ENCODE data around the gene HOXC13. TPM values are rescaled to one million over a fixed set of nuclear protein-coding genes. Genes with fewer than 3 reads are reported as not detected.

Gene HOXC13
- total and polyA plus RNA-seq, 2 of the 13 experiments (the other 11 are each of a cell fraction or from before 2014, with no cell fraction given): 0.07 TPM; not detected in 1

GRCh38 chr12:53966085-53966384, 27.4 kb downstream of the HOXC13 start:
- no peaks in the 10 kb centered on the region for H3K4me1 ChIP-seq (ENCODE audit: insufficient read depth, low read length)
- H4K20me1 ChIP-seq (ENCODE audit: insufficient read depth, low read length): 0 out of 2 replicates have a peak, but pooled peaks cover 2% of the 10 kb centered on the region
- H3K79me2 ChIP-seq (ENCODE audit: insufficient read depth, low read length): no peaks in the 10 kb centered on the region
- H3K4me2 ChIP-seq (ENCODE audit: low read depth, low read length): no peak overlapping the region
- DNase-seq (ENCODE audit: low spot score): no peak
- in situ Hi-C loops (cut with HindIII; ENCODE audit: extremely low pct_ligation_motif_present, low pct_unique_long_range_greater_than_20kb) (no loop called here), intact Hi-C loops (cut with micrococcal nuclease; ENCODE audit: unreplicated experiment) (no loop called here)
- 40% methylated on average over 15 of the region's 15 CpGs for WGBS (ENCODE audit: low lambda C conversion rate)
- no TSS peak for BruUV-seq (replicated peaks)
- H2AFZ ChIP-seq (ENCODE audit: low read length): no peak overlapping the region
- CTCF ChIA-PET (ENCODE audit: low intra/inter-chr PET ratio, low total read pairs): no interaction called here
- no peak for ATAC-seq
- H3K9me3 ChIP-seq (ENCODE audit: low read length): no peaks in the 10 kb centered on the region
- no peaks in the 10 kb centered on the region for H3K36me3 ChIP-seq (replicated peaks in 1 of 2; ENCODE audit: control insufficient read depth in 1 of 2, insufficient read depth in 2 of 2, low read length in 2 of 2)
- POLR2A ChIA-PET: no interaction called here
- no peak overlapping the region for H3K9ac ChIP-seq (ENCODE audit: insufficient read depth, low read depth, low read length)
- H3K27me3 ChIP-seq (ENCODE audit: control insufficient read depth in 1 of 2, insufficient read depth in 2 of 2, low read length in 2 of 2): peaks cover 22 to 99% of the 10 kb centered on the region in 2 experiments
- FAIRE-seq: no peak
- no peak overlapping the region for H3K4me3 ChIP-seq (replicated peaks in 1 of 3; ENCODE audit: insufficient read depth in 1 of 3, low read depth in 2 of 3, low read length in 3 of 3)
- H3K27ac ChIP-seq (ENCODE audit: extremely low read length, insufficient read depth, low read length): no peak overlapping the region
- no peak for TF ChIP-seq MTF2 (CRISPR knock-in tag; IDR thresholded peaks at IDR 0.05; ENCODE audit: borderline replicate concordance)
- TF ChIP-seq REL (CRISPR knock-in tag; conservative IDR thresholded peaks at IDR 0.05): no peak
- TF ChIP-seq ZNF780A (CRISPR knock-in tag; IDR thresholded peaks at IDR 0.05): no peak
- no peak for TF ChIP-seq SMAD9 (CRISPR knock-in tag; IDR thresholded peaks at IDR 0.05)
- TF ChIP-seq ATM (IDR thresholded peaks at IDR 0.05; ENCODE audit: borderline replicate concordance): no peak
- no peak for TF ChIP-seq SNAPC4 (CRISPR knock-in tag; IDR thresholded peaks at IDR 0.05)
- no peak for TF ChIP-seq ZSCAN5A (CRISPR knock-in tag; IDR thresholded peaks at IDR 0.05; ENCODE audit: borderline replicate concordance)
- no peak for TF ChIP-seq BATF2 (CRISPR knock-in tag; IDR thresholded peaks at IDR 0.05)
- no peak for TF ChIP-seq ZNF550 (CRISPR knock-in tag; IDR thresholded peaks at IDR 0.05; ENCODE audit: borderline replicate concordance)
- no peak for TF ChIP-seq ZFP37 (CRISPR knock-in tag; IDR thresholded peaks at IDR 0.05; ENCODE audit: borderline replicate concordance)
- TF ChIP-seq RBM39 (IDR thresholded peaks at IDR 0.05; ENCODE audit: low read depth, low read length, poor library complexity, severe bottlenecking): no peak
- TF ChIP-seq EEA1 (CRISPR knock-in tag; IDR thresholded peaks at IDR 0.05; ENCODE audit: borderline replicate concordance): no peak
- no peak for TF ChIP-seq ZNF513 (CRISPR knock-in tag; conservative IDR thresholded peaks at IDR 0.05)
- TF ChIP-seq TAF15 (IDR thresholded peaks at IDR 0.05; ENCODE audit: low read depth, low read length, poor library complexity, severe bottlenecking): no peak
- TF ChIP-seq CHD2 (IDR thresholded peaks at IDR 0.05; ENCODE audit: low read depth, low read length): no peak
- TF ChIP-seq JDP2 (CRISPR knock-in tag; IDR thresholded peaks at IDR 0.05; ENCODE audit: borderline replicate concordance): no peak
- no peak for TF ChIP-seq ZNF34 (CRISPR knock-in tag; IDR thresholded peaks at IDR 0.05; ENCODE audit: borderline replicate concordance)

Data from HepG2 (cell line).